Transverse colon (tissue), 4 donors: ENCODE data around the gene TIE1. TPM values are rescaled to one million over a fixed set of nuclear protein-coding genes. Genes with fewer than 3 reads are reported as not detected.

ENCODE experiments used
- DNase-seq: peaks from one replicate; pipeline ENCODE4 v3.0.0-alpha.2; 2019
- H3K27ac ChIP-seq, 4 donors: fragments of 200-600 bp; sonication (generic); 2 replicates each; pipeline ENCODE4 v1.5.1; 2016 to 2018; ENCODE audit warnings: inconsistent platforms in 4 of 4
- H3K27me3 ChIP-seq: fragments of 200-600 bp; sonication (generic); 2 replicates; pipeline ENCODE4 v1.5.1; 2017; ENCODE audit warnings: inconsistent platforms
- H3K36me3 ChIP-seq, 4 donors: fragments of 200-600 bp; sonication (generic); 2 replicates each; pipeline ENCODE4 v1.5.1; 2017 to 2019; ENCODE audit warnings: inconsistent platforms in 4 of 4
- H3K4me1 ChIP-seq, 4 donors: fragments of 200-600 bp; sonication (generic); 2 replicates each; pipeline ENCODE4 v1.5.1; 2017 to 2020; ENCODE audit warnings: inconsistent platforms in 4 of 4
- H3K4me3 ChIP-seq, 4 donors: fragments of 200-600 bp; sonication (generic); 1 replicate in 1 of 4; 2 replicates in 3 of 4; pipeline versions ENCODE4 v1.5.1 to v1.6.1; 2017 to 2019; ENCODE audit warnings: inconsistent platforms in 4 of 4
- H3K9me3 ChIP-seq, 2 donors: fragments of 200-600 bp; sonication (generic); 2 replicates each; pipeline ENCODE4 v1.5.1; 2017 to 2019; ENCODE audit warnings: inconsistent platforms in 2 of 2
- CTCF ChIP-seq, 5 experiments: fragments of 200-600 bp in 3 of 5; fragments of 450-650 bp in 2 of 5; sonication (generic) in 3 of 5; IDR thresholded peaks; 1 replicate in 2 of 5; 2 replicates in 3 of 5; pipeline ENCODE4 v1.5.1; 2016 to 2017; ENCODE audit warnings: antibody characterized with exemption in 5 of 5, inconsistent platforms in 3 of 5, mild to moderate bottlenecking in 2 of 5, moderate library complexity in 1 of 5
- EP300 ChIP-seq: sonication (generic); formaldehyde crosslinking; IDR thresholded peaks from one replicate; pipeline ENCODE4 v1.6.1; 2017; ENCODE audit warnings: antibody characterized with exemption, low read depth
- POLR2A ChIP-seq: fragments of 450-650 bp; IDR thresholded peaks from one replicate; pipeline ENCODE4 v1.6.1; 2016; ENCODE audit warnings: antibody characterized with exemption, mild to moderate bottlenecking, moderate library complexity
- POLR2AphosphoS5 ChIP-seq, 3 donors: sonication (generic); formaldehyde crosslinking; IDR thresholded peaks; one replicate each; pipeline ENCODE4 v1.6.1; 2016; ENCODE audit warnings: antibody characterized with exemption in 3 of 3
- whole genome bisulfite sequencing, 2 donors: methylation state at CpG; one replicate each; pipeline ENCODE4 v1.1.5; 2018; ENCODE audit warnings: low coverage in 1 of 2; 5-methylcytosine and 5-hydroxymethylcytosine counted together
- in situ Hi-C, 4 donors: fragments of 200-750 bp; cut with MboI; loops; one replicate each; pipeline versions ENCODE4 v1.15.0 to v1.15.1; 2017; ENCODE audit warnings: low sequenced_read_pairs in 3 of 4, low pct_ligation_motif_present in 1 of 4, low pct_unique_long_range_greater_than_20kb in 1 of 4
- intact Hi-C: fragments of 100-400 bp; cut with DNase I; formaldehyde crosslinking; loops from one replicate; pipeline ENCODE4 v1.15.1; 2023; ENCODE audit warnings: low total_unique reads
- total RNA-seq, 4 donors: library from RNA; depleted of rRNA; stranded (reverse); fragments of >200 nt; gene quantifications; one replicate each; pipeline ENCODE4 v1.1.0, GENCODE V29; 2016

TIE1 gene
- total RNA-seq, 4 donors from 2014 or later, result 2.4 to 7.8 (median 5.3) TPM

GRCh38 chr1:43307458-43308158, 6.8 kb downstream of the TIE1 start:
- TF ChIP-seq CTCF (IDR thresholded peaks at IDR 0.05) (no peak), POLR2A (no peak), EP300 (no peak), POLR2AphosphoS5 (IDR thresholded peaks at IDR 0.05) (no peak)
- intact Hi-C loops (no loop called here), in situ Hi-C loops (no loop called here)
- peaks cover 9 to 26% (median 15%) of the 10 kb centered on the region in 4 donors for H3K4me1 ChIP-seq
- no peaks in the 10 kb centered on the region for H3K27me3 ChIP-seq
- no peak overlapping the region for H3K4me3 ChIP-seq
- 88 to 95% methylated on average over 3 to 9 of the region's 9 CpGs for WGBS, 2 donors
- no peaks in the 10 kb centered on the region for H3K36me3 ChIP-seq
- no peaks in the 10 kb centered on the region for H3K9me3 ChIP-seq
- H3K27ac ChIP-seq, result no peak overlapping the region
- no peak for DNase-seq

- Histone ChIP-seq H3K4me1 (peaks cover 3 to 24% (median 10%) of the 10 kb centered on the region in 4 donors), H3K36me3 (no peaks in the 10 kb centered on the region), H3K4me3 (no peak overlapping the region), H3K27ac (no peak overlapping the region), H3K9me3 (no peaks in the 10 kb centered on the region), H3K27me3 (no peaks in the 10 kb centered on the region)
- 92 to 93% methylated on average over 5 to 20 of the region's 20 CpGs for WGBS, 2 donors
- in situ Hi-C loops (no loop called here), intact Hi-C loops (no loop called here)
- no peak for TF ChIP-seq POLR2AphosphoS5 (IDR thresholded peaks at IDR 0.05)
- TF ChIP-seq EP300, result no peak
- no peak for TF ChIP-seq CTCF (IDR thresholded peaks at IDR 0.05)
- TF ChIP-seq POLR2A, result no peak
- no peak for DNase-seq
Measured at GRCh38 chr1:43308635-43309404, 8.0 kb downstream of the TIE1 start.

- Histone ChIP-seq H3K4me3 (no peak overlapping the region), H3K36me3 (no peaks in the 10 kb centered on the region), H3K27ac (no peak overlapping the region), H3K9me3 (no peaks in the 10 kb centered on the region), H3K27me3 (no peaks in the 10 kb centered on the region), H3K4me1 (peaks cover 0 to 22% (median 8%) of the 10 kb centered on the region in 4 donors)
- TF ChIP-seq EP300 (no peak), POLR2AphosphoS5 (IDR thresholded peaks at IDR 0.05) (no peak), POLR2A (no peak), CTCF (IDR thresholded peaks at IDR 0.05) (no peak)
- in situ Hi-C loops (no loop called here), intact Hi-C loops (no loop called here)
- 80 to 89% methylated on average over 2 to 13 of the region's 13 CpGs for WGBS, 2 donors
- no peak for DNase-seq
Measured at GRCh38 chr1:43309405-43310025, 8.7 kb downstream of the TIE1 start.

- H3K27ac ChIP-seq, result no peak overlapping the region
- H3K4me3 ChIP-seq, result no peak overlapping the region
- H3K27me3 ChIP-seq, result no peaks in the 10 kb centered on the region
- in situ Hi-C loops (no loop called here), intact Hi-C loops (no loop called here)
- H3K4me1 ChIP-seq, result peaks cover 0 to 13% (median 7%) of the 10 kb centered on the region in 4 donors
- no peaks in the 10 kb centered on the region for H3K9me3 ChIP-seq
- H3K36me3 ChIP-seq, result no peaks in the 10 kb centered on the region
- TF ChIP-seq POLR2A (no peak), EP300 (no peak), POLR2AphosphoS5 (IDR thresholded peaks at IDR 0.05) (no peak), CTCF (IDR thresholded peaks at IDR 0.05) (no peak)
- WGBS, 2 donors, result 88% methylated on average over 5 to 9 of the region's 9 CpGs
- DNase-seq, result no peak
Measured at GRCh38 chr1:43311521-43311920, 10.7 kb downstream of the TIE1 start.
